HG02571 (cell line): ENCODE measurements around the gene DMRTB1.
"Not testable (repeated sequence)": the region's sequence is repeated elsewhere in the genome, so short reads cannot be mapped to it uniquely, and the experiment has no call there.

ENCODE experiments used
- ATAC-seq: cut with Tn5 transposase; IDR thresholded peaks from one replicate; pipeline ENCODE4 v1.9.1; 2021; ENCODE audit warnings: mild to moderate bottlenecking, moderate library complexity; ENCODE audit not compliant: unreplicated experiment

The DMRTB1 gene

DNA sequence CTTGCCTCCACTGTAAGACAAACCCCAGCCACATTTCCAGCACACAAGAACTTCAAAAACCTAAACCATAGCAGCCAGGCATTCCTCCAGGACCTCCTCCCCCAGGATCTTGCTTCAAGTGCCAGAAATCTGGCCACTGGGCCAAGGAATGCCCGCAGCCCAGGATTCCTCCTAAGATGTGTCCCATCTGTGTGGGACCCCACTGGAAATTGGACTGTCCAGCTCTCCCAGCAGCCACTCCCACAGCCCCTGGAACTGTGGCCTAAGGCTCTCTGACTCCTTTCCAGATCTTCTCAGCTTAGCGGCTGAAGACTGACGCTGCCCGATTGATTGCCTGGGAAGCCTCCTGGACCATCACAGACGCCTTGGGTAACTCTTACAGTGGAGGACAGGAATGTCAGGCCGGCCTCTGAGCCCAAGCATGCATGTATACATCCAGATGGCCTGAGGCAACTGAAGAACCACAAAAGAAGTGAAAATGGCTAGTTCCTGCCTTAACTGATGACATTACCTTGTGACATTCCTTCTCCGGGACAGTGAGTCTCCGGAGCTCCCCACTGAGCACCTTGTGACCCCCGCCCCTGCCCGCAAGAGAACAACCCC lies 24.7 kb upstream of the DMRTB1 start:
- ATAC-seq = not testable (repeated sequence)

DNA sequence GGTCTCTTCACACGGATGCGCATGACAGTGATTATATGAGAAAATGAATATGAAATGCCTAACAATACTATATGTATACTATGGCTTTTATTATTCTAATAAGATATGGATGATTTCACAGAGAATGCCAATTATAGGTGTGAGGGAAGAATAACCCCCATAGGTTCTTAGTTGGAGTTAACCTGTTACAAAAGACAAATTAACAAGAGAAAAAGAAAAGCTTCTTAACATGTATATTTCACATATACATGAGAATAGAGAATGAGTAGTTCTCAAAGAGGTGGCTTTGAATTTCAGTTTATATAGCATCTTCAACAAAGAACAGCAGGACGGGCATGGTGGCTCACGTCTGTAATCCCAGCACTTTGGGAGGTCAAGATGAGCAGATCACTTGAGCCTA lies 24.0 kb upstream of the DMRTB1 start:
- ATAC-seq = no peak

DNA sequence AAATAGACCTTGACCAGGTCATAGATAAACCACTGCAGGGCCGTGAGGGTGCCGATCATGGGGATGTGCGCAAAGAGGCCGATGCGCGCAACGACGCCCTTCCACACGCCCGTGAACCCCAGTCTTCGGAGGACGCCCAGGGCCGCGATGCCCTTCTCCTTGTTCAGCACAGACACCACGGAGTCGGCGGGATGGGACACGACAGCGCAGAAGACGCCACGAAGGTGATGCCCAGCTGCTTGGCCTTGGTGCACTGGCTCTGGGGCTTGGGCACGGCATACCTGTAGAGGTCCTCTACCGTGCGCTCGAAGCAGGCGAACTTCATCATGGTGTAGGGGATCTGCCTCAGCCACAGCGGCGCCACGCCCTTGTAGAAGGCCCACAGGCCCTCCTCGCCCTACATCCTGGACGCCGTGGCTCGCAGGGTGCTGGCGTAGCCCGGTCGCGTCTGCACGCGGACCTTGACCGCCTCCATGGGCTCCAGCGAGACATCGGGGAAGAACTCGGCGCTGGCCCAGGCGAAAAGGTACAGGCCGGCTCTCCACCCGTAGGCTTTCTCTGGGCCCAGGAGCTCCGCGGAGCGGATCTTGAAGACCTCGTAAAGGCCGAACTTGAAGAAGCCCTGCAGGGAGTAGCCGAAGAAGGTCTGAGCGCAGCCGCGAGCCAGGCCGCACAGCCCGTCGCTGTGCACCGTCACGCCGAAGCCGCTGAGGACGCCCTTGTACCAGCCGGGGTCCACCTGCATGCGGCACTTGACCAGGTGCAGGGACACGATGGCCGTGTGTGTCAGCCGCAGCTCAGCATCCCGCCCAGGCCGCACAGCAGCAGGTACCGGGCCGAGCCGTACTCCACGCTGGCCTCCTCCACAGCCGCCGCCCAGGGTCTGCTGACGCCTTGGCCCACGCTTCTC lies 20.5 kb upstream of the DMRTB1 start:
- ATAC-seq = no peak

DNA sequence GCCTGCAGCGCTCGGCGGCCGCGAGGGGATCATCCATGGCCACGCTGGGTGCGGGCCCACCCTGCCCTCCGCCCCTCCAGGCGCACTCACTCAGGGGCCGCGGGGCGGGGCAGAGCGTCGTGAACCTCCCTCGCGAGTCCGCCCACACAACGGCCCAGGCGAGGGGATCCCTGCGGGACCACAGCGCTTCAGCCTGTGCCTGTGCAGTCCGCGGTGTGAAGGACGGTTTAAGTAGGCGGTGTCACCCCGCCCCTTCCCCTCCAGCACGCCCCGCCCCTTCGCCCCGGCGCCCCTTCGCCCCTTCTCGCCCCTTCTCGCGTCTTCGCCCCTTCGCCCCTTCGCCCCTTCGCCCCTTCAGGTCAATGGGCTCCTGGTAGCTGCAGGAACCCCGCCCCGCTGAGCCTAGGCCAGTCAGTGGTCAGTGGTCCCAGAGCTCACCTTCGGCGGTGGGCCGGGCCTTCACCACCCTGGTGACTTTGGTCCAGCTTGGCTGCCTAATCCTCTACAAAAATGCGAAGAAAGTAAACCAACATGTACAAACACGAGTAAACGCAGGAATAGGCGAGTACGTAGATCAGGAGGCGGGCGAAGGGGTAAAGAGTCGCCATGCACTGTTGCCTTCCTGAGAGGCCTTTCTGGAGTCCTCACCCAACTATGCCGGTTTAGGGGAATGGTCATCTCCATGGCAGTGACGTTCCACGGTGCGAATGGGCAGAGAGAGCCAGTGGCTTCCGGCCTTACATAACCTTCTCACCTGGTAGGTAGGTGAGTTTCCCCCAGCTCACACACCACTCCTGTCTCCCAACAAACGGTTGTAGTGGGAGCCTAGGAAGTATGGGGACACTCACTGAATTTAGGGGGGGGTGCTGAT lies 19.6 kb upstream of the DMRTB1 start:
- ATAC-seq = no peak

DNA sequence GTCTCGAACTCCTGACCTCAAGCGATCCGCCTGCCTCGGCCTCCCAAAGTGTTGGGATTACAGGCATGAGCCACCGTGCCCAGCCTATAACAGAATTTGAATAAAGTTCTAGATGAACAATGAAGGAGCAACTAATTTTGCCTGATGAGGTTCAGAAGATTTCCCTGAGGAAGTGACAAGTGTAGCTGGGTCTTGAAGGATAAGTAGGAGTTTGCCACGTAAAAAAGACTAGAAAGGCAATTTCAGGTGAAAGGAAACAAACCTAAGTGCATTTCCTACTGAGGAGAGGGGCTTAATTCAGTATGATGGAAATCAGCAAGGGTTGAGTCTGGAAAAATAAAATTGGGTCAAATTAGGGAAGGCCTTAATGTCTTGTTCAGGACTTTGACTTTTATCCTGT lies 18.6 kb upstream of the DMRTB1 start:
- ATAC-seq = no peak

DNA sequence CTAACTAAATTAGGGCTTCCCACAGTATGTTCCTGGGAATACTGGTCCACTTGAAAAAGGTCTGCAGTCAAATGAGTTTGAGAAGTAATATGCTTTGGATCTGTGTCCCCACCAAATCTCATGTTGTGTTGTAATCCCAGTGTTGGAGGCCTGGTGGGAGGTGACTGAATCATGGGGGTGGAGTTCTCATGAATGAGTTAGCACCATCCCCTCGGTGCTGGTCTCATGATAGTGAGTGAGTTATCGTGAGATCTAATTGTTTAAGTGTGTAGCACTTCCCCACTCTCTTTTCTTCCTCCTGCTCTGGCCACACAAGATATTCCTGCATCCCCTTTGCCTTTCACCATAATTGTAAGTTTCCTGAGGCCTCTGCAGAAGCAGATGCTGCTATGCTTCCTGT lies 16.9 kb upstream of the DMRTB1 start:
- no peak for ATAC-seq

DNA sequence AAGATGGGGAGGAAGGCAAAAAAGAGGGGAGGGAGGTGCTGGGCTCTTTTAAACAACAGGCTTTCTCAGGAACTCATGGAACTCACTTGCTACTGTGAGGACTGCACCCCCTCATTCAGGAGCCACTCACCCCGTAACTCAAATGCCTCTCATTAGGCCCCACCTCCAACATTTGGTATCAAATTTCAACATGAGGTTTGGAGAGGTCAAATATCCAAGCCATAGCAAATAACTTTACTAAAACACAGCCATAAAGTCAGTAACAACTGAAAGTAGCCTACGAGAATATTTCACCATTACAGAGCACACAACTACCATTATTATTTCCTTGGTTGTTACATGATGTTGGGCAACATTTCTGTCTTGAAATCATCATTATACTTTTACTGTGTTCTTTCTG lies 13.1 kb upstream of the DMRTB1 start:
- no peak for ATAC-seq

DNA sequence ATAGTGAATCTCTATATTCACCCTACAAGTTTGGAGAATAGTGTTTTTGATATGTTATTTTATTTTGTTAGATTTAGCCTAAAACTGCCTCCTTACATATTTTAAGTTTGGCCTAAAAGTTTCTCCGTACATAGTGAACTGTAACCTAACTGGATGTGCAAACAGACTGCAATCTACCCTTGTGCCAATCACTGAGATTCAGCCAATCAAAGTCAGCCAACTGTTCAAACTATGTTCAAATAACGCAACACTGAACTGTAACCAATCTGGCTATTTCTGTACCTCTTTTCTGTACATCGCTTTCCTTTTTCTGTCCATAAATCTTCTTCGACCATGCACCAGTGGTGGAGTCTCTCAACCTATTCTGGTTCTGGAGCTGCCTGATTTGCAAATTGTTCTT lies 11.8 kb upstream of the DMRTB1 start:
- no peak for ATAC-seq

DNA sequence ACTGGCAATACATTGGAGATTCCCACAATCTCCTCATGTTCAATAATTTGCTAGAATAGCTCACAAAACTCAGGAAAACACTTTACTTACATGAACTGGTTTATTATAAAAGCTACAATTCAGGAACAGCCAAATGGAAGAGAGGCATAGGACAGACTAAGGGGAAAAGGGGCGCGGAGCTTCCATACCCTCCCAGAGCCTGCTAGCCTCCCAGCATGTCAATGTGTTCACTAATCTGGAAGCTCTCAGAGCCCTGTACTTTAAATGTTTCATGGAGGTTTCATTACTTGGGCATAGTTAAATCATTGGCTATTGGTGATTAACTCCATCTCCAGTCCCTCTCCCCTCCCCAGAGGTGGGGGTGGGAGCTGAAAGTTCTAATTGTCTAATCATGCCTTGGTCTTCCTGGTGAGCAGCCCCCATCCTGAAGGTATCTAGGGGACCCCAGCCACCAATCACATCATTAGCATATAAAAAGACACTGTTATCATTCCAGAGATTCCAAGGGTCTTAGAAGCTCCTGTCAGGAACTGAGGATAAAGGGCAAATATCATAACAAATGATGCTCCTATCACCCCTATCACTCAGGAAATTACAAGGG lies 10.9 kb upstream of the DMRTB1 start:
- ATAC-seq = no peak

DNA sequence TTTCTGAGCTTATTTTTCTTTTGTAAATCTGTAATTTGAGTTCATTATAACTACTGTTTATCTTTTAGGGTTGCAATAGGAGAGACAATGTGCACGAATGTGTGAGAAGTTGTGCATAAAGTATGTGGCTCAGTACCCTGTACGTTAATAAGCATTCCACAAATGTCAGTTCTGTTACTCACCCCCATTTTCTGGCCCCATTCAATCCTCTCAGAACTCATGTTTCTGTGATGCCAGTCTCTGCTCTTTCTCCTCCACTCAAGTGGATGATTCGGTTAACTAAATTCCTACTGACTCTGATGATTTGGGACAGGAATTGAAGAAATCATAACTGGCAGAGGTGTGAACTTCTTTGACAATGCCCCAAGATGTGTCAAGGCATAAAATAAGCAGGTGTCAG lies 10.2 kb upstream of the DMRTB1 start:
- no peak for ATAC-seq

DNA sequence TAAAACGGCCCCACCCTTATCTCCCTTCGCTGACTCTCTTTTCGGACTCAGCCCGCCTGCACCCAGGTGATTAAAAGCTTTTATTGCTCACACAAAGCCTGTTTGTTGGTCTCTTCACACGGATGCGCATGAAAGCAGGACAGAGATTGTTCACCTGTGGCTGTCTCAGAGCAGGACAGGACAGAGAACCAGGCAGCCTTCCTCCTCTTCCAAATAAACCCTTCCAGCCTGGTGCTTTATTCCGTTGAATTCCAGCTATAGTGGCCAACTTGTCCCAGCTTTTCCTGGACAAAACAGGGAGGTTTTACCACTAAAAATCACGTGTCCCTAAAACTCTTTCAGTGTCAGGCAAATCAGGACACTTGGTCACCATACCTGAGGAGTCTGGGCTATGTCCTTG lies 9.5 kb upstream of the DMRTB1 start:
- no peak for ATAC-seq

DNA sequence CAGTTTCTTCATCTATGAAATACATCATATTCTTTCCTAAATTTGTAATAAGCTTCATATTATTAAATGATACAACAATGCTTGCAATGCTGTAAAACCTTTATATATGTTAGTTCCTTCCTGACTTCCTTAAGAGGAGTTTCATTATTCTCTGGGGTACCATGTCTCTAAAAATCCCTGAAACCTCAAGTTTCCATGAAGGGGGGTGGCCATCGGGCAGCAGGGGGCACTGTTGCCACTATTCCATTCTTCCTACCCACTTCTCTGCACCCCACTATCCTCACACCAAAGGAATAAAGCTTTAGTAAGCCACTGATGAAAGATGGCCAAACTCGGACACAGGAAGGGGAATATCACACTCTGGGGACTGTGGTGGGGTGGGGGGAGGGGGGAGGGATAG lies 9.0 kb upstream of the DMRTB1 start:
- no peak for ATAC-seq

DNA sequence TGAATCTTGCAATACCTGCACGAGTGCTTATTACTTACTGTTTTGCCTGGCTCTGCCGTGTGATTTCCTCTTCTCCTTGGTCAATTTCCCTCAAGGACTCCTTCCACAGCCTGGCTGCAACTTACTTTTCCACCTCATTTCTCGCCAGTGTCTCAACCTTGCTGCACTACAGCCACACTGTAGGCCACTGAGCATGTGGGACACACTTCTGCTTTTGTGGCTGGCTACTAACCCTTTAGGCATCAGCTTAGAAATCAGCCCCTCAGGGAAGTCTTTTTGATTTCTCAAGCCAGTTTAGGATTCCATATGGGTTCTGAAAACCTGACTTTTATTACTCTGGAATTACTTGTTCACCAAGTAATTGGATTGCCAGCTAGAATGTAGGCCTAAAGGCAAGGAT lies 5.2 kb upstream of the DMRTB1 start:
- ATAC-seq = no peak

DNA sequence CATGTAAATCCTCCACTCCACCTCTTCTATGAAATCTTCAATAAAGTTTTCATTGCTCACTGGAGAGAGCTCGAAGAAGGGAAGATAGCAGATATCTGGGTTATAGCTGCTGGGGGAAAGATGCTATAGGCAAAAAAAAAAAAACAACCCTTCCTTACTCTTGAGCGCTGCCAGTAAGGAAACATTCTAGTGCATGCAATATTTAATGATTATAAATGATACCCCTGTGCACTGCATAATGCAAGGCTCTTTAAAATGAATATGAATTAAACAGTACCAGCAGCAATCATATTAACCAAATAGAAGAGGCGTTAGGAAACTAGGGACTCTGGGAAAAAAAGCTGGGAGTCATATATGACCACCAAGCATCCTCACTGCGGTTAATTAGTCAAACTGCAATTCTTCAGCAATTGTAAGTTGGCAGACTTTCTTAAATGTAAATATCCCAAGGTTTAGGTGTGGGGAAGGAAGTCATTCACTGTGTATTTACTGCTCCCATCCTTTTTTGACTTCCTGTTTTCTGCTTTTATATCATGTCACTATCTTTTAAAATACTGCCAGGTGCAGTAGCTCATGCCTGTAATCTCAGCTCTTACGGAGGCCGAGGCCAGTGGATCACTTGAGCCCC lies 3.7 kb upstream of the DMRTB1 start:
- no peak for ATAC-seq

DNA sequence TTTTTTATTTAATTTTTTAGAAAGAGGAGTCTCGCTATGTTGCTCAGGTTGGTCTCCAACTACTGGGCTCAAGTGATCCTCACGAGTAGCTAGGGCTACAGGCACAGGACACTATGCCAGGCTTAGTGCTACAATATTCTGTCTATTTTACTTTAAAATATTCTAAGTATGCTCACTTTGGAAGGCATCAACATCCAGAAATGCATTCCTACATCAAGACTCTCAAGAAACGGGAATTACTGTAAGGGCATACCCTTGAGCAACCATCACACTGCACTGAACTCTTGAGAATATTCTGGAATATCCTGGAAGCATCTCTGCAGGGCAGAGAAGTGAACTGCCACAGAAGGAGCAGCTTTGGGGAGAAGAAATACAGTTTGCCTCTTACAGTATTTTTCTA lies 565 bp upstream of the DMRTB1 start:
- no peak for ATAC-seq

DNA sequence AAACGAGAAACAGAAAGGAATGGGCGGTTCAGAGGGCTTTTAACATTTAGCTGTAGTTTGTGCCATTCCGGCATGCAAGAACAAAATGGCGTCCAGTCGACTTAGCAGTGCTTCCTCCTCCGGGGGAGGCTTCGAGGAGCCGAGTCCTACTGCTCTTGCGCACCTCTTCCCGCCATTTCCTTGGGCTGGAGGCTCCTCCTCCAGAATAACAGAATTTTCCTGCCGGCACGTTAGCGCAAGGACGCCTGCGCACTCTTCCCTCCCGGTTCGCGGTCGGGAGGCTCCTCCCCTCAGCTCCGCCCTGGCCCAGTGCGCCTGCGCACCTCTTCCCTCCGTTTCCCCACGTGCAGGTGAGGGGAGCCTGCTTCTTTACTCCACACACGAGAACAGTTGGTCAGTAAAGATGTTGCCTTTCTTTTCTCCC lies 1.0 kb downstream of the DMRTB1 start:
- no peak for ATAC-seq

DNA sequence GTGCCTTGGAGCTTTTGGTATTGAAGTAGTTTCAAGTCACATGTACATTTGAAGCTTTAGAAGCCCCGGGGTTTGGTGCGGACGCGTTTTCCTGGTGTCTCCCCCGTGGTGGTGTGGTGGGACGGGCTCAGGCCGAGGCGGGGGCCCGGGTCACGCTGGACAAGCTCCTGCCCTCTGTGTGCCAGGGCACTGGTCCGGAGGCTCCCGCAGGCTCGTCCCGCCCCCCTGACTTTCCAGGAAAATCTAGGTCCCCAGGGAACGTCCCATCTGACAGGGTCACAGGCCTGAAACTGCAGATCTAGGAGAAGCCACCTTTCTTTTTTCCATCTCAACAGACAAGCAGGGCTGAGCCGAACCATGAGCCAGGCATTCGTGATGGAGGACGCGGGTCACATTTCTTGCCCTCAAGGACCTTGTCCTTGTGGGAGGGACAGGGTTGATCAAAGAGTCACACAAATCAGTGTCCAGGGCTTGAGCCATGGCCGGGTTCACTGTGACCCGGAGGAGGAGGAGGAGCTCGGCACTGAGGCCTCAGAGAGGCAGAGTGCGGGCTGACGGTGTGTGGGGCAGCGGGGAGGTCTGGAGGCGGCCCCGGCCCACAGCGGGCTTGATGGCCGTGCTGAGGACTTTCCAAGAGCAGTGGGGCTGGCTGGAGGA lies 1.6 kb downstream of the DMRTB1 start:
- no peak for ATAC-seq

DNA sequence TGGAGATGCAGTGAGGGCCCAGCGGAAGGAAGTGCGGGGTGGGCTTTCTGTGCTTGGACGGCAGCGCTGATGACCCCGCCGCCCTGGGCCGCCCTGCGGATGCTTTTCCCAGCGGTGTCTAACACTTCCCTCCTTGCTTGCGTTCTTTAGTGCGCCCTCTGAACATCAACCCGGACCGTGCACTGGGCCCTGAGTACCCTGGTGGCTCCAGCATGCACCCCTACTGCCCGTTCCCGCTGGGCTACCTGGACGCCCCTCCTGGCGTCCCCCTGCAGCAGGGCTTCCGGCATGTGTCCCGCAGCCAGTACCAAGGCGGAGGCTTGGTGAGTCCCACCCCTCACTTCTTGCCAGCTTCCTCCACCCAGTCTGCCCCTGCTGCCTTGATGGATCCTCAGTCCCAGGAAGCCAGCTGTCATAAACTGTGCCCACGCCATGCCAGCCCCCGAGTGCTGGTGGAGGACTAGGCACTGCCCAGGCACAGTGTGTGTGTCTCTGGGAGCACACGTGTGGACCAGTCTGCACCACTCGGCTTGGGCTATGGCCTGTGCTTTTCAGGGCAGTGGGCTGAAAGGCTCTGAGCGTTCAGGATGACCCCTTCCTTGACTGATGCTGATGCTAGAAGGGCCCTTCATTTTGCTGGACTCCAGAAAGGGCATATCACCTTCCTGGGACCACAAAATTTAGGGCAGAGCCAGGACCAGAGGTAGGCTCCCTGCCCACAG lies 2.3 kb downstream of the DMRTB1 start:
- no peak for ATAC-seq

DNA sequence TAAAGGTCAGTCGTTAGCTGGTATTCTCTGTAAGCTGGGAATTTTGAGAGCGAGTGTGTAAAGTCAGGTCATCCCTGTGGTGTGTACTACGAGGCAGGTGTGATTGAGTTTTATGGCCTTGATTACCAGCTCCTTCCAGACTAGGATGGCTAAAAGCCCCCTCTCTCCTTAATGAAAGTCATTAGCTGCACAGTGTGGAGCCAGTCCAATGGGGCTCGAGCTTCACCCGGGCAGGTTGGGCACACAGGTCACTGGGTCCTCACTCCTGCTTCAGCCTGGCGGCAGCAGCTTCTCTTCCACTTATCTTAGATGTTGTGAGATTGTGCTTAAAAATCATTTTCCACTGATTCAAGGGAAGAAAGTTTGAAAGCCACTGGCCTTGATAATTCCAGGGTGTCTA lies 3.0 kb downstream of the DMRTB1 start:
- no peak for ATAC-seq
